Activated CD8-positive, alpha-beta memory T cell treated with anti-CD3 and anti-CD28 coated beads, Interleukin-2, amount 50 U/mL, for 48 hours (primary cell): ENCODE measurements around the gene AP4E1.
"Not testable (repeated sequence)": the region's sequence is repeated elsewhere in the genome, so short reads cannot be mapped to it uniquely, and the experiment has no call there.

Experiments used
- DNase-seq: peaks from one replicate; pipeline ENCODE4 v3.0.0-alpha.2; 2020

Gene AP4E1

DNA sequence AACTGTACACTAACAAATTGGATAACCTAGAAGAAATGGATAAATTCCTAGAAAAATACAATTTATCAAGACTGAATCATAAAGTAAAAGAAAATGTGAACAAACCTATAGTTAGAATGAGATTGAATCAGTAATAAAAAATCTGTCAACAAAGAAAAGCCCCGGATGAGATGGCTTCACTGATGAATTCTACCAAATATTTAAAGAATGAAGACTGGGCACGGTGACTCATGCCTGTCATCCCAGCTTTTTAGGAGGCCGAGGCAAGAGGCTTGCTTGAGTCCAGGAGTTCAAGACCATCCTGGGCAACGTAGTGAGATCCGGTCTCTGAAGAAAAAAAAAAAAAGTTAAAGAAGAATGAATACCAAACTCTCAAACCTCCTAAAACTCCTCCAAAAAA, 17.7 kb upstream of the AP4E1 start:
- no peak for DNase-seq

DNA sequence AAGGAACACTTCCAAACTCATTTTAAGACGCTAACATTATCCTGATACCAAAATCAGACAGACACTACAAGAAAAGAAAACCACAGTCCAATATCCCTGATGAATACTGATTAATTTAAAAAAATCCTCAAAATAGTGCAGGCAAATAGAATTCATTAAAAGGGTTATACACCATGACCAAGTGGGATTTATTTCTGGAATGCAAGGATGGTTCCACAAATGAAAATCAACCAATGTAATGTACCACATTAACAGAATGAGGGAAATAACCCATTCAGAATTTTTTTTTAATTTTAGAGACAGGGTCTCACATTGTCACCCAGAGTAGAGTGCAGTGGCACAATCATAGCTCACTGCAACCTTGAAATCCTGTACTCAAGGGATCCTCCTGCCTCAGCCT, 17.3 kb upstream of the AP4E1 start:
- DNase-seq: no peak

DNA sequence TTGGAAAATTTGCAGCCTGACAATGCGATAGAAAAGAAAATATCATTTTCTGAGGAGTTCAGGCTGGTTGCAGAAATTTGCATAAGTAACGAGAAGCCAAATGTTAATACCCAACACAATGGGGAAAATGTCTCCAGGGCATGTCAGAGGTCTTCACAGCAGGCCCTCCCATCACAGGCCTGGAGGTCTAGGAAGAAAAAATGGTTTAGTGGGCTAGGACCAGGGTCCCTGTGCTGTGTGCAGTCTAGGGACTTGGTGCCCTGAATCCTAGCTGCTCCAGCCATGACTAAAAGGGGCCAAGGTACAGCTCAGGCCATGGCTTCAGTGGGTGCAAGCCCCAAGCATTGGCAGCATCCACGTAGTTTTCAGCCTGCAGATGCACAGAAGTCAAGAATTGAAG, 14.5 kb upstream of the AP4E1 start:
- no peak for DNase-seq

- not testable (repeated sequence) for DNase-seq
Measured at GRCh38 chr15:50901390-50901789, 7.1 kb upstream of the AP4E1 start.

DNA sequence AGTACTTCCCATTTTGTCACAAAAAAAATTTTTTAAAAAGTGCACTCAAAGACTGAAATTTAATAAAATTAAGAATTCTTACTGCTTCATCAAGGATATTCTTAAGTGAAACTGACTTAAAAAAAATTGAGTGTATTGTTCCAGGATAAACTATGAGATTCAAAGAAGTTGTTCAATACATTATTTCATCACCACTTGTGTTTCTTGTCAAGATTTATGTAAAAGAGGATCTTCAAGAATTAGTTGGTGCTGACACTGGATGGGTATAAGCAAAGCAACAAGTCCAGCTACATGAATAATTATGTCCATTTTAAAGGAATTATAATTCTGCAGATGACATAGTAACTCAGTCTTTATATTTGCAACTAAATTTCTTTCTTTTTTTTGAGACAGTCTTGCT, 4.3 kb upstream of the AP4E1 start:
- DNase-seq: no peak

GRCh38 chr15:50905055-50905454, 3.4 kb upstream of the AP4E1 start:
- no peak for DNase-seq

- DNase-seq: peak; percentile 83
Measured at GRCh38 chr15:50906954-50907600, 1.4 kb upstream of the AP4E1 start.

- DNase-seq: peak; percentile 82
Measured at GRCh38 chr15:50907601-50908208, 778 bp upstream of the AP4E1 start.

- no peak for DNase-seq
Measured at GRCh38 chr15:50909010-50909317, 481 bp downstream of the AP4E1 start.

DNA sequence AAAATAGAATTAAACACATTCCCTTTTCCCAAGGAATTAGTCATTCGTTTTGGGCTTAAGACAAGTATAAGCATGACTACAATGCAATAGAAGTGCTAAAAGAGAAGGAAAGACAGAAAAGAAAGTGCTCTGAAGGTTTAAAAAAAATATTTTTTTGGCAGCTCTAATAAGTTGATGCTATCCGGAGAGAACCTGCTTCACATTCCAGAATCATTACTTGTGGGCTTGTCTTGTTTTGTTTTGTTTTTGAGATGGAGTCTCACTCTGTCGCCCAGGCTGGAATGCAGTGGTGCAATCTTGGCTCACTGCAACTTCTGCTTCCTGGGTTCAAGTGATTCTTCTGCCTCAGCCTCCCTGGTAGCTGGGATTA, 1.9 kb downstream of the AP4E1 start:
- not testable (repeated sequence) for DNase-seq

DNA sequence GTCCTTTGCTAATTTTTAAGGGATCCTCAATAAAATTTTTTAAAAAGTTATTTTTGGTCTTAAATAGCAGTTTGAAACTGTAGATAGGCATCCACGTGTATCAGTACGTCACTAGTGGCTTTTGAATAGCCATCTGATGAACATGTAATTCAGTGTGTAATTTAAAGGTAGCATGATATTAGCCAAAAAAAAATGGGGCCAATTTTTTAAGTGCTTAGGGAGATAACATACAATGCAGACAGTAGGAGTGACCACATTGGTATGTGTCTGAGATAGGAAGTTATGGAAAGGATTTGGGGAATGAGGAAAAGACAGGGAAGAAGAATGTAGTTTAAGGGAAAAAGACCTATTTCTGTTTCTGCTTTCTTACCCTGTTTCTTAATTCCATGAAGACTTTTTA, 2.5 kb downstream of the AP4E1 start:
- DNase-seq: no peak

DNA sequence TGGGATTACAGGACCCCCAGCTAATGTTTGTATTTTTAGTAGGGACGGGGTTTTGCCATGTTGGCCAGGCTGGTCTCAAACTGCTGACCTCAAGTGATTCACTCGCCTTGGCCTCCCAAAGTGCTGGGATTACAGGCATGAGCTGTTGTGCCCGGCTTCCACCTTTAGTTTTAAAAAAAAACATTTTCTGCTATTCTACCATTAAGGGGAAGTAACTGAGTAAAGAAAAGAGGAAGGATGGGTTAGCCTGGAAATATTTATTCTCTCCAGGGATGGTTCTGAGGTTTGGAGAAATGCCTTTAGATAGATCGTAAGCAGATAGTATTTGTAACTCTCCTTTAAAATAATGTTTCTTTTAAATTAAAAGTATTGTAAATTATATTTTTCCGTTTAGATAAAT, 3.1 kb downstream of the AP4E1 start:
- DNase-seq: no peak

DNA sequence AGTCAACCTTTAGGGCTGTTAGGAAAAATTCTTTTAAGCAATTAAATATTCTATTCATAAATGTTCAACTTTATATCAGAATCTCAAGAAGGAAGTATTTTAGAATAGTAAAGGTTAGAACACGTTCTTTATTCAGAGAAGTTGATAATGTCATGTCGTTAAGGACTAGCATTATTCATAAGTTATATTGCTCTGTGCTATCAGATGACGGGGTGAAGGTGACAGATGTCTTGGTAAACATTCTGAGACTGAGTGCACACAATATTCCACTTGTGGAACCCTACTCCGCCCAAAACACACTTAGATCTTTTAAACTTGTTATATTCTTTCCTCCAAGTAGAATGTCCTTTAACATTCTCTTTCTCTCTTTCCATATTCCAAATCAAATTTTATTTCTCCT, 7.9 kb downstream of the AP4E1 start:
- DNase-seq: no peak

- not testable (repeated sequence) for DNase-seq
Measured at GRCh38 chr15:50919359-50919758, 10.9 kb downstream of the AP4E1 start.

- DNase-seq: no peak
Measured at GRCh38 chr15:50925281-50925680, 16.8 kb downstream of the AP4E1 start.

DNA sequence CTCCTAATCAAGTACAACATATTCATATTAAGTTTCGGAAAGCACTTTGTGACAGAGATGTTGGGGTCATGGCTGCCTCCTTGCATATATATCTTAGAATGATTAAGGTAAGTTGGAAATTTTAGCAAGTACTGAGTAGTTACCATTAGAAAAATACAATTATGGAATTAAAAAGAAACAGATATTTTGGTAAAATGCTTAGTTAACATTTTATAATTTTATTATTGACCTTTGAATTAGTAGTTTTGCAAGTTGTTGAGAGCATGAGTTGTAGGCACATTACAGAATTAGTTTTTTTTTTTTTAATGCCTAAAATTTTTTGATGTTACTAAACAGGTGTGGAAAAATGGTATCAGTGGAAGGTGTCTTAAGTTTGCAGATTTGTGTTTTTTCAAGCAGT, 20.6 kb downstream of the AP4E1 start:
- DNase-seq: no peak

DNA sequence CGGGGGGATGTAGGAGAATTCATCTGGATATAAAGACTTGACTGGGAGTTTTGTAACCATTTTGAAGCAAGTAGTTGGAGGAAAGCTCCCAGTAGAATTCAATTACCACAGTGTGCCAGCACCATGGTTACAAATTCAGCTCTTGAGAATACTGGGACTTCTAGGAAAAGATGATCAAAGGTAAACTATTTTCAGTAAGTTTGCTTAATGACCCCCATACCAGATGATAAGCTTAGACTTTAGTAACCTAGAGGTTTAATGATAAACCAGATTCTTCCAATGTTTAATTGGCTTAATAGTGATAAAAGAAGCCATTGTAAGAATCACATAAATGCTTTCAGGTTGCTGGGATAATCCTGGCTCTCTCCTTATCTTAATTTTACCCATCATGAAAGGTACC, 22.3 kb downstream of the AP4E1 start:
- DNase-seq: no peak

DNA sequence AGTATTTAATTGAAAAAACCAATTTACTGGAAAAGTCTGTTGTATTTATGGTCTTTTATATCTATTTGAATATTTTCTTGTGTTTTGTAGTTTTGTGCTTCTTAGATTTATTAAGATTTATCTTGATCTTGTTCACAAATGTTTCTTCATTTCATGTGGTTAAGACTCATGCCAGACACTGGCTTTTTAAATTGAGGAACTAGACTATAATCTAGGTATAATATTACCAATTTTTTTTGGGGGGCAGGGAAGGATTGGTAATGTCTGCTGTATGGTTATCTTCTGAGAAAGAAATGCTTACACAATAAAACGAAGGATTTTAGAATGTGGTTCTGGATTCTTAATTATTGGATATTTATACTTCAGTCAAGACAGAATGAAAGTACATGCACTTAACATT, 24.9 kb downstream of the AP4E1 start:
- no peak for DNase-seq

DNA sequence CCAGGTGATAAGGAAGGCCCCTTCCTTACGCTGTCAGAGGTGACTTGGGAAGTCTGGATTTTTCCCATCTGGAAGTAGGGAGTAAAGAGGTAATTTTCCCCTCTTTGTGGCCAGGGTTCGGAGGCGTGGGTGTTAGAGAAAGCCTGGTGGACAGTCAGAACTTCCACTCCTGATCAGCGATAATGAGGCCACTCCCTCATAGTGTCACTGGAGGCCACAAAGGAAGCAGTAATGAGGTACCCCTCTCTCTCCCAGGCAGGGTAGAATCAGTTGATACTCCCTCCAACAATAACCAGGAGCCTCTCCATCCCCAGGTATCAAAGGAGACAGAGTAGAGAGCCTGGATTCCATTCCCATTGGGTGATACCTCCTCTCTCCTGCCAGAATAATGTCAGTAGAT, 30.0 kb downstream of the AP4E1 start:
- no peak for DNase-seq

- no peak for DNase-seq
Measured at GRCh38 chr15:50939911-50940310, 31.4 kb downstream of the AP4E1 start.

DNA sequence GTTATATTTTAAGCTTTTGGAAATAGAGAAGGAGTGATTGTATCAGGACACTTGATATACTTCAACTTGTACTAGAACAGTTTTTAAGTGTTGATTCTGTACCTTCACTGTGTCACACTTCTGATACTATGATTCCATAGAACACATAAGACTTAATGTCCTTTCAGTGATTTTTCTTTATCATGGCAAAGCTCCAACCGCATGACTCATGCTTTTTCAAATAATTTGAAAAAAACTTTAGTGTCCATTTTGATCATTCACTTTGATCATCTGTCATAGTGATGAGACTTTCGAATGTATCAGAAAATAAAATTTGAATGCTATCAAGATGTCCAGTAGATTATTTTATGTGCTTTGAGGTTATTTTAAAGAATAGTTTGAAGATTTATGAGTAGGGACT, 32.0 kb downstream of the AP4E1 start:
- no peak for DNase-seq

DNA sequence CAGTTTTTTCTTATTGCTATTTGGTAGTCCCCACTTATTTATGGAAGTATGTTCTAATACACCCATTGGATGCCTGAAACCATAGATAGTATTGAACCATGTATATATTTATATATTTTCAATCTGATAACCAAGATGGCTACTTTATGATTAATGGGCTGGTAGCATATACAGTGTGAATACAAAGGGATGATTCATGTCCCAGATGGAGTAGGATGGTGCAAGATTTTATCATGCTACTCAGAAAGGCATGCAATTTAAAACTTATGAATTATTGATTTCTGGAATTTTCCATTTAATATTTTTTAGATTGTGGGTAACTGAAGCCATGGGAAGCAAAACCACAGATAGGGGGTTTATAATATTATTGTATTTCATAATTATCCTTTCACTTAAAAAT, 35.2 kb downstream of the AP4E1 start:
- DNase-seq: no peak

DNA sequence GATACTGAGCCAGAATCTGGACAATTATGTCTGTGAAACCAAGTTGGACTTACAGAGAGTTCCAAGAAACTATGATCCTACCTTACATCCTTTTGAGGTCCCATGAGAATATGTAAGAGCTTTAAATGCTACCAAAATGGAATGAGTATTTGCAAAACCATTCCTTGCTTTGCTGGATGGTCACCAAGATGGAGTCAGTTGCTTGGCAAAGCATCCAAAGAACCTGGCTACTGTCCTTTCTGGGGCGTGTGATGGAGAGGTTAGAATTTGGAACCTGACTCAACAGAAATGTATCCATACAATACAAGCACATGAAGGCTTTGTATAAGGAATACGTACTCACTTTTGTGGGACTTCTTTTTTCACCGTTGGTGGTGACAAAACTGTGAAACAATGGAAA, 36.2 kb downstream of the AP4E1 start:
- DNase-seq: no peak

DNA sequence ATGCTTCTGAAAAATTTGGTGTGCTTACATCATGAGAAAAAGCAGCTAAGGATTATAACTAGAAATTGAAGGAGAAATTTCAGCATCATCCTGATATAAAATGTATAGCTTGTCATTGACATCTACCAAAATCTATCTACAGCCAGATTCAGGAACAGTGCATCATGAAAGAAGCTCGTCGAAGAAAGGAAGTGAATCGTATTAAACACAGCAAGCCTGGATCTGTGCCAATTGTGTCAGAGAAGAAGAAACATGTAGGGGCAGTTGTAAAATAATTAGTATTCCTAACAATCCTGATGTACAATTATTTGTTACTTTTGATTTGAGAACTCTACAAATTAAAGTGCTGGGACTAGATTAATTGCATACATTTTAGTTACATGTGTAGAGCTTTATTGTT, 37.2 kb downstream of the AP4E1 start:
- no peak for DNase-seq

DNA sequence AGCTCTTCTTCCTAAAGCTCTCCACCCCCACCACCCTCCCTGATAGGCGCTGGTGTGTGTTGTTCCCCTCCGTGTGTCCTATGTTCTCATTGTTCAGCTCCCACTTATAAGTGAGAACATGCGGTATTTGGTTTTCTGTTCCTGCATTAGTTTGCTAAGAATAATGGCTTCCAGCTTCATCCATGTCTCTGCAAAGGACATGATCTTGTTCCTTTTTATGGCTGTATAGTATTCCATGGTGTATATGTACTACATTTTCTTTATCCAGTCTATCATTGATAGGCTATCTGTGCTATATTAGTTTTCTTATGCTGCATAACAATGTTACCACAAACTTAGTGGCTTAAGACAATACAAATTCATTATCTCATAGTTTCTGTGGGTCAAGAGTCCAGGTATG, 42.3 kb downstream of the AP4E1 start:
- DNase-seq: not testable (repeated sequence)

DNA sequence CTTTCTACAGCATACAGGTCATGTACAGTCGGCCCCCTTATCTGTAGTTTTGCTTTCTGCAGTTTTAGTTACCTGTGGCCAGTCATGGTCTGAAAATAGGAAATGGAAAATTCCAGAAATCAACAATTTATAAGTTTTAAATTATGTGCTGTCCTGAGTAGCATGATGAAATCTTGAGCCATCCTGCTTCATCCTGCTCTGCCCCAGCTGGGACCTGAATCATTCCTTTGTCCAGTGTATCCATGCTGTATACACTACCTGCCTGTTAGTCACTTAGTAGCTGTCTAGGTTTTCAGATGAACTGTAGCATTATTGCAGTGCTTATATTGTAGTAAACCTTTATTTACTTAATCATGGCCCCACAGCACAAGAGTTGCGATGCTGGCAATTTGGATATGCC, 44.8 kb downstream of the AP4E1 start:
- DNase-seq: no peak
